Measurements from ENCODE around the gene ZMYND8.
"Not testable (repeated sequence)": the region's sequence is repeated elsewhere in the genome, so short reads cannot be mapped to it uniquely, and the experiment has no call there.

Gene ZMYND8

GRCh38 chr20:47310729-47311128 lies 45.8 kb downstream of the ZMYND8 start:
- no peak for DNase-seq (ENCODE audit: low spot score)

GRCh38 chr20:47309806-47310426 lies 46.6 kb downstream of the ZMYND8 start:
- DNase-seq (ENCODE audit: low spot score) = no peak

GRCh38 chr20:47309394-47309793 lies 47.1 kb downstream of the ZMYND8 start:
- DNase-seq (ENCODE audit: low spot score) = no peak

GRCh38 chr20:47307569-47307968 lies 48.9 kb downstream of the ZMYND8 start:
- not testable (repeated sequence) for DNase-seq (ENCODE audit: low spot score)

- no peak for DNase-seq (ENCODE audit: low spot score)
These were observed 49.6 kb downstream of the ZMYND8 start for GRCh38 chr20:47306755-47307370.

GRCh38 chr20:47306095-47306494 lies 50.4 kb downstream of the ZMYND8 start:
- DNase-seq (ENCODE audit: low spot score) = no peak

GRCh38 chr20:47305667-47306066 lies 50.8 kb downstream of the ZMYND8 start:
- no peak for DNase-seq (ENCODE audit: low spot score)

- DNase-seq (ENCODE audit: low spot score) = no peak
These were observed 52.2 kb downstream of the ZMYND8 start for GRCh38 chr20:47304287-47304686.

GRCh38 chr20:47303736-47304135 lies 52.8 kb downstream of the ZMYND8 start:
- DNase-seq (ENCODE audit: low spot score) = no peak

GRCh38 chr20:47300071-47300470 lies 56.4 kb downstream of the ZMYND8 start:
- DNase-seq (ENCODE audit: low spot score) = no peak

- no peak for DNase-seq (ENCODE audit: low spot score)
These were observed 57.9 kb downstream of the ZMYND8 start for GRCh38 chr20:47298624-47299023.

GRCh38 chr20:47297746-47298145 lies 58.8 kb downstream of the ZMYND8 start:
- DNase-seq (ENCODE audit: low spot score) = no peak

GRCh38 chr20:47296950-47297349 lies 59.5 kb downstream of the ZMYND8 start:
- no peak for DNase-seq (ENCODE audit: low spot score)

- DNase-seq (ENCODE audit: low spot score) = no peak
These were observed 60.5 kb downstream of the ZMYND8 start for GRCh38 chr20:47295921-47296426.

- DNase-seq (ENCODE audit: low spot score) = no peak
These were observed 61.2 kb downstream of the ZMYND8 start for GRCh38 chr20:47295129-47295813.

GRCh38 chr20:47293631-47294030 lies 62.9 kb downstream of the ZMYND8 start:
- no peak for DNase-seq (ENCODE audit: low spot score)

- DNase-seq (ENCODE audit: low spot score) = no peak
These were observed 63.9 kb downstream of the ZMYND8 start for GRCh38 chr20:47292581-47292980.

- DNase-seq (ENCODE audit: low spot score) = no peak
These were observed 65.7 kb downstream of the ZMYND8 start for GRCh38 chr20:47290666-47291430.

- DNase-seq (ENCODE audit: low spot score) = no peak
These were observed 66.5 kb downstream of the ZMYND8 start for GRCh38 chr20:47290008-47290407.

GRCh38 chr20:47289096-47289495 lies 67.4 kb downstream of the ZMYND8 start:
- DNase-seq (ENCODE audit: low spot score) = no peak

GRCh38 chr20:47288530-47288929 lies 68.0 kb downstream of the ZMYND8 start:
- not testable (repeated sequence) for DNase-seq (ENCODE audit: low spot score)

- no peak for DNase-seq (ENCODE audit: low spot score)
These were observed 68.8 kb downstream of the ZMYND8 start for GRCh38 chr20:47287609-47288144.
